GM21723 (cell line): ENCODE results near the gene MPV17L2.
"Not testable (repeated sequence)": the region's sequence is repeated elsewhere in the genome, so short reads cannot be mapped to it uniquely, and the experiment has no call there.

Source experiments
- ATAC-seq: cut with Tn5 transposase; IDR thresholded peaks from one replicate; pipeline ENCODE4 v1.9.1; 2021; ENCODE audit warnings: mild to moderate bottlenecking, moderate library complexity; ENCODE audit not compliant: unreplicated experiment

The MPV17L2 gene

GRCh38 chr19:18185538-18185937 is 7.5 kb upstream of the MPV17L2 start:
- ATAC-seq = no peak

GRCh38 chr19:18190278-18190677 is 2.7 kb upstream of the MPV17L2 start:
- no peak for ATAC-seq

GRCh38 chr19:18191640-18192062 is 1.4 kb upstream of the MPV17L2 start:
- no peak for ATAC-seq

GRCh38 chr19:18193388-18194180 is 566 bp downstream of the MPV17L2 start:
- no peak for ATAC-seq

GRCh38 chr19:18194181-18194530 is 1.1 kb downstream of the MPV17L2 start:
- no peak for ATAC-seq

- ATAC-seq = no peak
These were observed 1.7 kb downstream of the MPV17L2 start for GRCh38 chr19:18194554-18195238.

GRCh38 chr19:18196511-18196845 is 3.5 kb downstream of the MPV17L2 start:
- ATAC-seq = no peak

- no peak for ATAC-seq
These were observed 4.3 kb downstream of the MPV17L2 start for GRCh38 chr19:18197306-18197705.

- ATAC-seq = no peak
These were observed 4.9 kb downstream of the MPV17L2 start for GRCh38 chr19:18197941-18198340.

- ATAC-seq = no peak
These were observed 5.4 kb downstream of the MPV17L2 start for GRCh38 chr19:18198374-18198773.

GRCh38 chr19:18202397-18202777 is 9.4 kb downstream of the MPV17L2 start:
- ATAC-seq = no peak

- no peak for ATAC-seq
These were observed 9.9 kb downstream of the MPV17L2 start for GRCh38 chr19:18202778-18203407.

- ATAC-seq = no peak
These were observed 10.4 kb downstream of the MPV17L2 start for GRCh38 chr19:18203408-18203862.

- ATAC-seq = peak; percentile 84
These were observed 10.9 kb downstream of the MPV17L2 start, which contains the start of gene RAB3A for GRCh38 chr19:18203863-18204393. Gene RAB3A, minus strand, starts transcription at chr19:18204042. Its CDS starts 1,302 bp downstream, at chr19:18202740.

GRCh38 chr19:18204394-18205199 is 11.6 kb downstream of the MPV17L2 start:
- ATAC-seq = peak; percentile 26

- ATAC-seq = no peak
These were observed 12.3 kb downstream of the MPV17L2 start for GRCh38 chr19:18205200-18205892.

GRCh38 chr19:18206018-18206417 is 13.0 kb downstream of the MPV17L2 start:
- no peak for ATAC-seq

- ATAC-seq = no peak
These were observed 15.3 kb downstream of the MPV17L2 start for GRCh38 chr19:18208098-18208951.

GRCh38 chr19:18209912-18210311 is 16.9 kb downstream of the MPV17L2 start:
- ATAC-seq = not testable (repeated sequence)
